ENCODE data around the gene UCKL1. TPM values are rescaled to one million over a fixed set of nuclear protein-coding genes. Genes with fewer than 3 reads are reported as not detected.
A peak's percentile ranks its signal among the peaks of the same experiment; 100 is the strongest.

The UCKL1 gene
- total RNA-seq, 4 donors from 2014 or later = 32.3 to 80.1 (median 52.5) TPM

- DNase-seq (ENCODE audit: low spot score in 2 of 2) = no peak
- TF ChIP-seq POLR2AphosphoS5 (IDR thresholded peaks at IDR 0.05) (no peak), CTCF (IDR thresholded peaks at IDR 0.05) (no peak), EP300 (IDR thresholded peaks at IDR 0.05) (no peak), POLR2A (IDR thresholded peaks at IDR 0.05) (no peak)
- Histone ChIP-seq H3K9me3 (no peaks in the 10 kb centered on the region), H3K4me1 (peaks cover 87% of the 10 kb centered on the region), H3K27ac (no peak overlapping the region), H3K27me3 (no peaks in the 10 kb centered on the region), H3K36me3 (peaks cover under 1% of the 10 kb centered on the region), H3K4me3 (no peak overlapping the region)
- WGBS = 78% methylated on average over 13 of the region's 13 CpGs
These were observed 2.3 kb downstream of the UCKL1 start for GRCh38 chr20:63953764-63954429.

- no peaks in the 10 kb centered on the region for H3K36me3 ChIP-seq
- H3K4me1 ChIP-seq = peaks cover 90% of the 10 kb centered on the region
- no peak for DNase-seq (ENCODE audit: low spot score in 2 of 2)
- WGBS = 86% methylated on average over 14 of the region's 14 CpGs
- H3K27ac ChIP-seq = no peak overlapping the region
- H3K4me3 ChIP-seq = no peak overlapping the region
- H3K27me3 ChIP-seq = no peaks in the 10 kb centered on the region
- TF ChIP-seq EP300 (IDR thresholded peaks at IDR 0.05) = no peak
- TF ChIP-seq CTCF (IDR thresholded peaks at IDR 0.05) = no peak
- TF ChIP-seq POLR2A (IDR thresholded peaks at IDR 0.05) = no peak
- TF ChIP-seq POLR2AphosphoS5 (IDR thresholded peaks at IDR 0.05) = no peak
- H3K9me3 ChIP-seq = no peaks in the 10 kb centered on the region
These were observed 3.4 kb downstream of the UCKL1 start for GRCh38 chr20:63952769-63953168.

- Histone ChIP-seq H3K4me3 (no peak overlapping the region), H3K9me3 (no peaks in the 10 kb centered on the region), H3K4me1 (peaks cover 90% of the 10 kb centered on the region), H3K27me3 (no peaks in the 10 kb centered on the region), H3K36me3 (no peaks in the 10 kb centered on the region), H3K27ac (peak overlapping the region; percentile 42)
- no peak for TF ChIP-seq POLR2A (IDR thresholded peaks at IDR 0.05)
- TF ChIP-seq POLR2AphosphoS5 (IDR thresholded peaks at IDR 0.05) = no peak
- TF ChIP-seq EP300 (IDR thresholded peaks at IDR 0.05) = no peak
- TF ChIP-seq CTCF (IDR thresholded peaks at IDR 0.05) = no peak
- whole genome bisulfite sequencing = 20% methylated on average over 1 of the region's 15 CpGs
- no peak for DNase-seq (ENCODE audit: low spot score in 2 of 2)
These were observed 4.0 kb downstream of the UCKL1 start for GRCh38 chr20:63952210-63952535.

GRCh38 chr20:63951398-63952209 is 4.6 kb downstream of the UCKL1 start:
- no peak overlapping the region for H3K4me3 ChIP-seq
- peaks cover 88% of the 10 kb centered on the region for H3K4me1 ChIP-seq
- no peaks in the 10 kb centered on the region for H3K9me3 ChIP-seq
- TF ChIP-seq EP300 (IDR thresholded peaks at IDR 0.05) (no peak), POLR2A (IDR thresholded peaks at IDR 0.05) (no peak), POLR2AphosphoS5 (IDR thresholded peaks at IDR 0.05) (no peak), CTCF (IDR thresholded peaks at IDR 0.05) (no peak)
- no peak for DNase-seq (ENCODE audit: low spot score in 2 of 2)
- H3K27ac ChIP-seq = peak overlapping the region; percentile 48
- WGBS = 62% methylated on average over 7 of the region's 17 CpGs
- no peaks in the 10 kb centered on the region for H3K27me3 ChIP-seq
- no peaks in the 10 kb centered on the region for H3K36me3 ChIP-seq

- TF ChIP-seq EP300 (IDR thresholded peaks at IDR 0.05) = no peak
- TF ChIP-seq CTCF (IDR thresholded peaks at IDR 0.05) = no peak
- no peak for TF ChIP-seq POLR2A (IDR thresholded peaks at IDR 0.05)
- no peak for TF ChIP-seq POLR2AphosphoS5 (IDR thresholded peaks at IDR 0.05)
- Histone ChIP-seq H3K36me3 (peaks cover 7% of the 10 kb centered on the region), H3K9me3 (no peaks in the 10 kb centered on the region), H3K4me3 (no peak overlapping the region), H3K27me3 (no peaks in the 10 kb centered on the region), H3K4me1 (peaks cover 88% of the 10 kb centered on the region), H3K27ac (peak overlapping the region; percentile 76)
- DNase-seq (ENCODE audit: low spot score in 2 of 2) = no peak
- 60% methylated on average over 1 of the region's 20 CpGs for WGBS
These were observed 5.4 kb downstream of the UCKL1 start for GRCh38 chr20:63950701-63951397.
